Heart left ventricle (tissue), 13 donors: ENCODE results near the gene SPECC1L.

Experiments
- CTCF ChIP-seq, 12 donors: fragments of 200-600 bp; sonication (generic) in 4 of 12; IDR thresholded peaks; one replicate each; pipeline versions ENCODE4 v1.5.0 to v1.8.0; 2018 to 2022; ENCODE audit warnings: antibody characterized with exemption in 12 of 12, mild to moderate bottlenecking in 5 of 12
- POLR2A ChIP-seq, 2 donors: fragments of 450-650 bp; IDR thresholded peaks; one replicate each; pipeline ENCODE4 v1.6.1; 2017; ENCODE audit warnings: antibody characterized with exemption in 2 of 2, mild to moderate bottlenecking in 2 of 2, moderate library complexity in 2 of 2
- donor health status: ischemic (EF 13 %, LVEDD 7.1; RV severe dilation, severe dysfunction).
- donor health status: DM: no; HTN: yes; CAD: no.
- donor health status: DM: no; HTN: no; CAD: no.
- donor health status: ischemic (EF 25% LVEDD 6.9; RV normal size, moderate dysfunction).
- donor health status: ischemic (EF 25% LVEDD 5.7; RV mildly dilated, moderate dysfunction).
- donor health status: ischemic (EF 35%, LVEDD 5.7; RV mildly dilated, moderate dysfunction).
- donor health status: nonischemic (EF 11% LVEDD 7.7; RV severe dilation, severe dysfunction).
- donor health status: DM: yes; HTN: yes; CAD: no.
- donor health status: PGD.
- donor health status: ischemic (EF 29% LVEDD 5.4; RV normal size, mild dysfunction).
- donor health status: nonischemic (EF 23%, LVEDD 6.1; RV moderate dilation, normal function).

- TF ChIP-seq CTCF (IDR thresholded peaks at IDR 0.05) (no peak), POLR2A (IDR thresholded peaks at IDR 0.05) (no peak)
Measured at GRCh38 chr22:24466716-24467328, 196.2 kb downstream of the SPECC1L start.
